ENCODE data around the gene CCDC93.

Gene CCDC93

DNA sequence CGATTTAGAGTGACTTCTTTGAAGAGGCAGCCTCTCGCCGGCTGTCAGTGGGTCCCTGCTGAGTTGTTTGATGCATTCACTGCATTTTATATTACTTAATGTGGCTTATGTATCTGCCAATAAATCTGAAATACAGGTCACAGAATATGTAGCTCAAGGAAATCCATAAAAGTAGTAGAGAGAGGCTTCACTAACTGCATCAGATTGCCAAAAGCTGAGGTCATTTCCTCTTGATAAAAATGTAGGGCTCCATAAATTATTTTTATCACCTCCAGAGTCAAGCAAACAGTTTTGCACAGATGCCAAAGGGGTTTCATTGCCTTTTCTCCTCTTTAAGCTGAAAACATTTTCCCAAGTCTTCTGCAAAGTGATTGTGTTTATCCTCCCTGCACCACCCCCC, 36.5 kb upstream of the CCDC93 start (continued):
- TF ChIP-seq, protein P1, sequence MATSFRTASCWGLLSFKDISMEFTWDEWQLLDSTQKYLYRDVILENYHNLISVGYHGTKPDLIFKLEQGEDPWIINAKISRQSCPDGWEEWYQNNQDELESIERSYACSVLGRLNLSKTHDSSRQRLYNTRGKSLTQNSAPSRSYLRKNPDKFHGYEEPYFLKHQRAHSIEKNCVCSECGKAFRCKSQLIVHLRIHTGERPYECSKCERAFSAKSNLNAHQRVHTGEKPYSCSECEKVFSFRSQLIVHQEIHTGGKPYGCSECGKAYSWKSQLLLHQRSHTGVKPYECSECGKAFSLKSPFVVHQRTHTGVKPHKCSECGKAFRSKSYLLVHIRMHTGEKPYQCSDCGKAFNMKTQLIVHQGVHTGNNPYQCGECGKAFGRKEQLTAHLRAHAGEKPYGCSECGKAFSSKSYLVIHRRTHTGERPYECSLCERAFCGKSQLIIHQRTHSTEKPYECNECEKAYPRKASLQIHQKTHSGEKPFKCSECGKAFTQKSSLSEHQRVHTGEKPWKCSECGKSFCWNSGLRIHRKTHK (tag by site-specific recombination; IDR thresholded peaks at IDR 0.05): no peak
- TF ChIP-seq, protein P2, sequence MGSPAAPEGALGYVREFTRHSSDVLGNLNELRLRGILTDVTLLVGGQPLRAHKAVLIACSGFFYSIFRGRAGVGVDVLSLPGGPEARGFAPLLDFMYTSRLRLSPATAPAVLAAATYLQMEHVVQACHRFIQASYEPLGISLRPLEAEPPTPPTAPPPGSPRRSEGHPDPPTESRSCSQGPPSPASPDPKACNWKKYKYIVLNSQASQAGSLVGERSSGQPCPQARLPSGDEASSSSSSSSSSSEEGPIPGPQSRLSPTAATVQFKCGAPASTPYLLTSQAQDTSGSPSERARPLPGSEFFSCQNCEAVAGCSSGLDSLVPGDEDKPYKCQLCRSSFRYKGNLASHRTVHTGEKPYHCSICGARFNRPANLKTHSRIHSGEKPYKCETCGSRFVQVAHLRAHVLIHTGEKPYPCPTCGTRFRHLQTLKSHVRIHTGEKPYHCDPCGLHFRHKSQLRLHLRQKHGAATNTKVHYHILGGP (tag by site-specific recombination; IDR thresholded peaks at IDR 0.05): 0 out of 2 replicates have a peak, but pooled peaks have one; percentile 38
- TF ChIP-seq ZNF175 (tag by site-specific recombination; IDR thresholded peaks at IDR 0.05) (no peak), ZBTB26 (tag by site-specific recombination; optimal IDR thresholded peaks at IDR 0.05) (no peak), ZNF623 (tag by site-specific recombination; IDR thresholded peaks at IDR 0.05) (no peak), RBAK (tag by site-specific recombination; IDR thresholded peaks at IDR 0.05) (no peak), ZFP69B (tag by site-specific recombination; IDR thresholded peaks at IDR 0.05) (no peak), ZNF530 (tag by site-specific recombination; IDR thresholded peaks at IDR 0.05; ENCODE audit: low read depth) (no peak), ZSCAN5A (tag by site-specific recombination; IDR thresholded peaks at IDR 0.05) (no peak), ZSCAN16 (tag by site-specific recombination; IDR thresholded peaks at IDR 0.05) (no peak), ZNF280C (tag by site-specific recombination; IDR thresholded peaks at IDR 0.05) (no peak), ZNF157 (tag by site-specific recombination; IDR thresholded peaks at IDR 0.05) (no peak), OVOL3 (tag by site-specific recombination; IDR thresholded peaks at IDR 0.05) (no peak), MYNN (tag by site-specific recombination; IDR thresholded peaks at IDR 0.05; ENCODE audit: borderline replicate concordance) (no peak), HOXC10 (CRISPR knock-in tag; IDR thresholded peaks at IDR 0.05) (no peak), ZNF518A (tag by site-specific recombination; conservative IDR thresholded peaks at IDR 0.05; ENCODE audit: low read depth) (no peak), ZNF114 (tag by site-specific recombination; IDR thresholded peaks at IDR 0.05) (no peak)
- TF ChIP-seq, protein P3, sequence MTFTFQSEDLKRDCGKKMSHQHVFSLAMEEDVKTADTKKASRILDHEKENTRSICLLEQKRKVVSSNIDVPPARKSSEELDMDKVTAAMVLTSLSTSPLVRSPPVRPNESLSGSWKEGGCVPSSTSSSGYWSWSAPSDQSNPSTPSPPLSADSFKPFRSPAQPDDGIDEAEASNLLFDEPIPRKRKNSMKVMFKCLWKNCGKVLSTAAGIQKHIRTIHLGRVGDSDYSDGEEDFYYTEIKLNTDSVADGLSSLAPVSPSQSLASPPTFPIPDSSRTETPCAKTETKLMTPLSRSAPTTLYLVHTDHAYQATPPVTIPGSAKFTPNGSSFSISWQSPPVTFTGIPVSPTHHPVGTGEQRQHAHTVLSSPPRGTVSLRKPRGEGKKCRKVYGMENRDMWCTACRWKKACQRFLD (tag by site-specific recombination; IDR thresholded peaks at IDR 0.05): no peak
- TF ChIP-seq, protein P4, sequence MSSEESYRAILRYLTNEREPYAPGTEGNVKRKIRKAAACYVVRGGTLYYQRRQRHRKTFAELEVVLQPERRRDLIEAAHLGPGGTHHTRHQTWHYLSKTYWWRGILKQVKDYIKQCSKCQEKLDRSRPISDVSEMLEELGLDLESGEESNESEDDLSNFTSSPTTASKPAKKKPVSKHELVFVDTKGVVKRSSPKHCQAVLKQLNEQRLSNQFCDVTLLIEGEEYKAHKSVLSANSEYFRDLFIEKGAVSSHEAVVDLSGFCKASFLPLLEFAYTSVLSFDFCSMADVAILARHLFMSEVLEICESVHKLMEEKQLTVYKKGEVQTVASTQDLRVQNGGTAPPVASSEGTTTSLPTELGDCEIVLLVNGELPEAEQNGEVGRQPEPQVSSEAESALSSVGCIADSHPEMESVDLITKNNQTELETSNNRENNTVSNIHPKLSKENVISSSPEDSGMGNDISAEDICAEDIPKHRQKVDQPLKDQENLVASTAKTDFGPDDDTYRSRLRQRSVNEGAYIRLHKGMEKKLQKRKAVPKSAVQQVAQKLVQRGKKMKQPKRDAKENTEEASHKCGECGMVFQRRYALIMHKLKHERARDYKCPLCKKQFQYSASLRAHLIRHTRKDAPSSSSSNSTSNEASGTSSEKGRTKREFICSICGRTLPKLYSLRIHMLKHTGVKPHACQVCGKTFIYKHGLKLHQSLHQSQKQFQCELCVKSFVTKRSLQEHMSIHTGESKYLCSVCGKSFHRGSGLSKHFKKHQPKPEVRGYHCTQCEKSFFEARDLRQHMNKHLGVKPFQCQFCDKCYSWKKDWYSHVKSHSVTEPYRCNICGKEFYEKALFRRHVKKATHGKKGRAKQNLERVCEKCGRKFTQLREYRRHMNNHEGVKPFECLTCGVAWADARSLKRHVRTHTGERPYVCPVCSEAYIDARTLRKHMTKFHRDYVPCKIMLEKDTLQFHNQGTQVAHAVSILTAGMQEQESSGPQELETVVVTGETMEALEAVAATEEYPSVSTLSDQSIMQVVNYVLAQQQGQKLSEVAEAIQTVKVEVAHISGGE (tag by site-specific recombination; conservative IDR thresholded peaks at IDR 0.05; ENCODE audit: low read depth): no peak
